ENCODE data around the gene LZTS3.

DNA sequence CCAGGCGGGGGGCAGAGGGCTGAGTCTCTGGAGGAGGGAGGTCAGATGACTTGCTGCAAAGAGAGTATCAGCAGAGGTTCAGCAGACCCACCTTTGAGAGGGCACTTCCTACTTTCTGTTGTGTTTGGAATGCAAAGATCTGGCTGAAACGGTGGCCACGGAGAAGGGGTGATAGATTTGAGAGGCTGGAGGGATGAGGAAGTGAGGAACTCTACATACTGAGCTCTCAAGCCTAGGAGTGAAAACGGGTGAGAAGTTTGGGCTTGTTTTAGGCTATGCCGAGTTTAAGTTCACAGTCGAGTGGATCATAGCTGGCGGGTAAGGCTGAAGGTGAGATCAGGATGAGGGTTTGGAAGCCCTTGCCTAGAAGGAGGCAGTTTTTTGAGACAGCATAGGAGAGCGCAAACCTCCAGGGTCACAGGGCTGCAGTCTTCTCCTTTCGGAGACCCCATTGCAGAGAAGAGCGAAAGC is 35.5 kb upstream of the LZTS3 start:
- TF ChIP-seq, protein P1, sequence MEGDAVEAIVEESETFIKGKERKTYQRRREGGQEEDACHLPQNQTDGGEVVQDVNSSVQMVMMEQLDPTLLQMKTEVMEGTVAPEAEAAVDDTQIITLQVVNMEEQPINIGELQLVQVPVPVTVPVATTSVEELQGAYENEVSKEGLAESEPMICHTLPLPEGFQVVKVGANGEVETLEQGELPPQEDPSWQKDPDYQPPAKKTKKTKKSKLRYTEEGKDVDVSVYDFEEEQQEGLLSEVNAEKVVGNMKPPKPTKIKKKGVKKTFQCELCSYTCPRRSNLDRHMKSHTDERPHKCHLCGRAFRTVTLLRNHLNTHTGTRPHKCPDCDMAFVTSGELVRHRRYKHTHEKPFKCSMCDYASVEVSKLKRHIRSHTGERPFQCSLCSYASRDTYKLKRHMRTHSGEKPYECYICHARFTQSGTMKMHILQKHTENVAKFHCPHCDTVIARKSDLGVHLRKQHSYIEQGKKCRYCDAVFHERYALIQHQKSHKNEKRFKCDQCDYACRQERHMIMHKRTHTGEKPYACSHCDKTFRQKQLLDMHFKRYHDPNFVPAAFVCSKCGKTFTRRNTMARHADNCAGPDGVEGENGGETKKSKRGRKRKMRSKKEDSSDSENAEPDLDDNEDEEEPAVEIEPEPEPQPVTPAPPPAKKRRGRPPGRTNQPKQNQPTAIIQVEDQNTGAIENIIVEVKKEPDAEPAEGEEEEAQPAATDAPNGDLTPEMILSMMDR (conservative IDR thresholded peaks at IDR 0.05; ENCODE audit: low read depth, low read length), result no peak
- TF ChIP-seq EZH2 (IDR thresholded peaks at IDR 0.05; ENCODE audit: low read length, unreplicated experiment), result no peak
